KMS-11 (cell line): Measurements from ENCODE around the gene NGF.

ENCODE experiments used
- H2AFZ ChIP-seq: fragments of 200-600 bp; sonication (generic); 2 replicates; pipeline ENCODE4 v1.6.1; 2016; ENCODE audit warnings: antibody characterized with exemption, mixed run types, low read depth
- H3K27ac ChIP-seq: fragments of 200-600 bp; sonication (generic); 2 replicates; pipeline ENCODE4 v1.6.1; 2016; ENCODE audit warnings: mild to moderate bottlenecking, mixed run types
- H3K27me3 ChIP-seq: fragments of 200-600 bp; sonication (generic); 2 replicates; pipeline ENCODE4 v1.6.1; 2017; ENCODE audit warnings: mild to moderate bottlenecking, low read depth, mixed run types, moderate library complexity; ENCODE audit not compliant: insufficient read depth
- H3K36me3 ChIP-seq: fragments of 200-600 bp; sonication (generic); 2 replicates; pipeline ENCODE4 v1.6.1; 2017; ENCODE audit warnings: mild to moderate bottlenecking, mixed run types; ENCODE audit not compliant: insufficient read depth
- H3K4me1 ChIP-seq: fragments of 200-600 bp; sonication (generic); 2 replicates; pipeline ENCODE4 v1.6.1; 2016; ENCODE audit warnings: mild to moderate bottlenecking, low read depth, mixed run types; ENCODE audit not compliant: poor library complexity, severe bottlenecking
- H3K4me2 ChIP-seq: fragments of 200-600 bp; sonication (generic); 2 replicates; pipeline ENCODE4 v1.7.0; 2016; ENCODE audit warnings: mild to moderate bottlenecking, mixed run types
- H3K4me3 ChIP-seq: fragments of 200-600 bp; sonication (generic); IDR thresholded peaks from 2 replicates; pipeline ENCODE4 v1.6.1; 2017; ENCODE audit warnings: low read depth, low read length, mixed read lengths; ENCODE audit not compliant: insufficient read depth
- H3K79me2 ChIP-seq: fragments of 200-600 bp; sonication (generic); 2 replicates; pipeline ENCODE4 v1.6.1; 2016; ENCODE audit warnings: low read depth, mixed run types; ENCODE audit not compliant: insufficient read depth
- H3K9ac ChIP-seq: fragments of 200-600 bp; sonication (generic); 2 replicates; pipeline ENCODE4 v1.6.1; 2016; ENCODE audit warnings: mild to moderate bottlenecking, mixed run types
- H4K20me1 ChIP-seq: fragments of 200-600 bp; sonication (generic); 2 replicates; pipeline ENCODE4 v1.6.1; 2016; ENCODE audit warnings: mild to moderate bottlenecking, mixed run types; ENCODE audit not compliant: insufficient read depth
- TF ChIP-seq, protein P1 (sequence below): fragments of 200-600 bp; sonication (generic); conservative IDR thresholded peaks from 2 replicates; pipeline ENCODE4 v1.6.1; 2017; ENCODE audit warnings: low read depth, mild to moderate bottlenecking, antibody characterized with exemption, low read length, moderate library complexity, mixed read lengths

Gene NGF

DNA sequence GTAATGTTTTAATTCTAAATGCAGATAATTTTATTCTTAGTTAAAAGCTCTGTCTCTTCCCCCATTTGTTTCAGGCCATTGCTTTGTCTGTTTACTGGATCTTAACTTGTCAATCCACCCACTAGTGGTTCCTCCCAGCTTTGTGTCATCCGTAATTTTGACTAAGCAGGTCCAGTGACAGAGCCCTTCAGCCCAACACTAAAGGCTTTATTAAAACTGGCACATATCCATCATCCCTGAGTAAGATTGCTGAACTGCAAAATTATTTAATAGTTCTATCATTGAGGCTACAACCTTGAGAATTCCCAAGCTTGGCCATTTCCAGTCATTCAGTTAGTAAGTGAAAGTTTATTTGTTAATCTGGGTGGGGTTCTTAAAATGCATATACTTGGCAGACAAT lies 96.7 kb downstream of the NGF start:
- no peak overlapping the region for H3K4me2 ChIP-seq
- H4K20me1 ChIP-seq = no peaks in the 10 kb centered on the region
- TF ChIP-seq, protein P1, sequence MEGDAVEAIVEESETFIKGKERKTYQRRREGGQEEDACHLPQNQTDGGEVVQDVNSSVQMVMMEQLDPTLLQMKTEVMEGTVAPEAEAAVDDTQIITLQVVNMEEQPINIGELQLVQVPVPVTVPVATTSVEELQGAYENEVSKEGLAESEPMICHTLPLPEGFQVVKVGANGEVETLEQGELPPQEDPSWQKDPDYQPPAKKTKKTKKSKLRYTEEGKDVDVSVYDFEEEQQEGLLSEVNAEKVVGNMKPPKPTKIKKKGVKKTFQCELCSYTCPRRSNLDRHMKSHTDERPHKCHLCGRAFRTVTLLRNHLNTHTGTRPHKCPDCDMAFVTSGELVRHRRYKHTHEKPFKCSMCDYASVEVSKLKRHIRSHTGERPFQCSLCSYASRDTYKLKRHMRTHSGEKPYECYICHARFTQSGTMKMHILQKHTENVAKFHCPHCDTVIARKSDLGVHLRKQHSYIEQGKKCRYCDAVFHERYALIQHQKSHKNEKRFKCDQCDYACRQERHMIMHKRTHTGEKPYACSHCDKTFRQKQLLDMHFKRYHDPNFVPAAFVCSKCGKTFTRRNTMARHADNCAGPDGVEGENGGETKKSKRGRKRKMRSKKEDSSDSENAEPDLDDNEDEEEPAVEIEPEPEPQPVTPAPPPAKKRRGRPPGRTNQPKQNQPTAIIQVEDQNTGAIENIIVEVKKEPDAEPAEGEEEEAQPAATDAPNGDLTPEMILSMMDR = no peak

DNA sequence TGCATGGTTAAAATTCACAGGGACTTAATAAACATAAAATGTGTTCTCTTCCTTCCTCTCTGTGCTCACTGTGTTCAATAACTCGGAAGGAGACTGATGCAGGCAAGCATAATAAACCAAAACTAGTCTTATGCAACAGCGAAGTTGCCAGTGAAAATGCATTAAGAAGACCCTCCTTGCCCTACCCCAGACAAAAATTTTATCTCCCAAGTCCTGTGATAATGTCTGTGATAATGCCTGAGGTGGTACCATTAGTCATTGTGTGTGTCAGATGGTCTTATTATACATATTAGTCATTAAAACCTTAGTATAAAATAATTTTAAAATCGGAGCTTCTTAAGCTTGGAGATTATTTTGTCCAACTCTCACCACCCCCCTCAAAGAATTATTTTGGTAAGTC lies 97.8 kb downstream of the NGF start:
- Histone ChIP-seq H4K20me1 (no peaks in the 10 kb centered on the region), H3K4me3 (no peak overlapping the region), H3K27me3 (no peaks in the 10 kb centered on the region), H3K4me1 (no peaks in the 10 kb centered on the region), H3K9ac (no peak overlapping the region), H2AFZ (no peak overlapping the region), H3K4me2 (no peak overlapping the region), H3K27ac (no peak overlapping the region), H3K79me2 (no peaks in the 10 kb centered on the region), H3K36me3 (no peaks in the 10 kb centered on the region)
- TF ChIP-seq, protein P1 = no peak

More for the DNA sequence above, 96.7 kb downstream of the NGF start:
- Histone ChIP-seq H3K4me3 (no peak overlapping the region), H3K79me2 (no peaks in the 10 kb centered on the region), H2AFZ (no peak overlapping the region), H3K27ac (no peak overlapping the region), H3K36me3 (no peaks in the 10 kb centered on the region), H3K9ac (no peak overlapping the region), H3K4me1 (no peaks in the 10 kb centered on the region), H3K27me3 (no peaks in the 10 kb centered on the region)

DNA sequence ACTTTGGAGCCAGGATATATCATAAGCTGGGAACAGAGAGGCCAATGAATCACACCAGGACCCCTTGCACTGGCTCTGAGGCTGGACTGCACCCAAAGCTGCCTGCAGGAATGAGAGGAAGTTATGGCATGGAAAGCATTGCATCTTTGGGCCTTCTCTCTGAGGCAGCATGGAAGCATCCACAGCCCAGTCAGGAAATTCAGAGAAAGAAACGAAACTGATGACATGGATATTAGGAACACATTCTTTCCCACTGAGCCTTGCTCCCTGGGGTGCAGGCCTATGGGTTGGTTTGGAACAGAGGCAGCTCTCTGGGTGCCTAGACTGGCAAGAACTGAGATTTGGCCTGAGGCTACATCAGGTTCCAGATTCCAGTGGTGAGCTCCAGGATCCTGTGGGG lies 98.6 kb downstream of the NGF start:
- Histone ChIP-seq H3K9ac (no peak overlapping the region), H3K27ac (no peak overlapping the region), H3K79me2 (no peaks in the 10 kb centered on the region), H3K4me3 (no peak overlapping the region), H3K36me3 (no peaks in the 10 kb centered on the region), H4K20me1 (no peaks in the 10 kb centered on the region), H3K4me1 (no peaks in the 10 kb centered on the region), H2AFZ (no peak overlapping the region), H3K4me2 (no peak overlapping the region), H3K27me3 (no peaks in the 10 kb centered on the region)
- TF ChIP-seq, protein P1 = no peak

DNA sequence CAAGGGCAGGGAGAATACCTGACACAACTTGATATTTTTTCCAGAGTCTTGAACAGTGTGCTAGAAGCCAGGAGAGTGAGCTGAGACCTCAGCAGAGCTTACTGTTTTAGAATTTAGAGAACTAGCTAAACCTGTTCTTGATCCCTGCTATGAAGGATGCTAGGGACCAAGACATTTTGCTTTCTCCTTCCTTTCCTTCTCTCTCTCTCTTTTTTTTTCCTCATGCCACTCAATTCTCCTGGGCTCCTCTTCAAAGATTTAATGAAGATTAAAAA lies 99.0 kb downstream of the NGF start:
- TF ChIP-seq, protein P1 = no peak
- H3K36me3 ChIP-seq = no peaks in the 10 kb centered on the region
- no peak overlapping the region for H2AFZ ChIP-seq
- no peaks in the 10 kb centered on the region for H3K79me2 ChIP-seq
- H3K9ac ChIP-seq = no peak overlapping the region
- H3K27ac ChIP-seq = no peak overlapping the region
- H3K27me3 ChIP-seq = no peaks in the 10 kb centered on the region
- no peaks in the 10 kb centered on the region for H4K20me1 ChIP-seq
- H3K4me1 ChIP-seq = no peaks in the 10 kb centered on the region
- H3K4me2 ChIP-seq = no peak overlapping the region
- no peak overlapping the region for H3K4me3 ChIP-seq
